CD4-positive, alpha-beta memory T cell (primary cell): ENCODE data around the gene LSG1. TPM values are rescaled to one million over a fixed set of nuclear protein-coding genes. Genes with fewer than 3 reads are reported as not detected.

Source experiments
- CTCF ChIA-PET: fragments of 350-600 bp; sonication (Branson Sonifier 250); formaldehyde crosslinking; loops from one replicate; lab custom pipeline; 2021; ENCODE audit warnings: inconsistent platforms; ENCODE audit not compliant: partially characterized antibody; lab: Charles Lee
- POLR2A ChIA-PET: fragments of 350-600 bp; sonication (Branson Sonifier 250); formaldehyde crosslinking; loops from one replicate; lab custom pipeline; 2021; ENCODE audit not compliant: partially characterized antibody; lab: Charles Lee
- DNase-seq, 5 donors: peaks; one replicate each; pipeline versions ENCODE4 v3.0.0 to v3.0.0-alpha.2; 2020 to 2022; ENCODE audit warnings: mixed read lengths in 1 of 5
- H3K27ac ChIP-seq: one replicate; pipeline ENCODE4 v1.7.0; 2013; ENCODE audit warnings: low read depth, low read length
- H3K27me3 ChIP-seq: 2 replicates; pipeline ENCODE4 v1.7.0; 2013; ENCODE audit warnings: mild to moderate bottlenecking, low read length, moderate library complexity; ENCODE audit not compliant: insufficient read depth
- H3K36me3 ChIP-seq: 2 replicates; pipeline ENCODE4 v1.7.0; 2013; ENCODE audit warnings: mild to moderate bottlenecking, low read length, moderate library complexity; ENCODE audit not compliant: insufficient read depth
- H3K4me1 ChIP-seq: 2 replicates; pipeline ENCODE4 v1.7.0; 2013; ENCODE audit warnings: mild to moderate bottlenecking, low read length, moderate library complexity; ENCODE audit not compliant: insufficient read depth
- H3K4me3 ChIP-seq, 2 donors: one replicate each; pipeline ENCODE4 v1.7.0; 2013; ENCODE audit warnings: low read length in 2 of 2, mild to moderate bottlenecking in 1 of 2
- H3K9me3 ChIP-seq, 2 donors: one replicate each; pipeline ENCODE4 v1.7.0; 2013; ENCODE audit warnings: low read length in 2 of 2, control low read depth in 1 of 2; ENCODE audit not compliant: control insufficient read depth in 1 of 2
- H3K27ac Mint-ChIP-seq, 7 donors: one replicate each; pipeline ENCODE4 v1.8.0; 2020 to 2021; ENCODE audit warnings: mixed read lengths in 7 of 7, mild to moderate bottlenecking in 6 of 7, inconsistent platforms in 3 of 7, moderate library complexity in 3 of 7
- H3K27me3 Mint-ChIP-seq, 2 donors: one replicate each; pipeline ENCODE4 v1.8.0; 2020 to 2021; ENCODE audit warnings: mixed read lengths in 2 of 2
- H3K36me3 Mint-ChIP-seq, 2 donors: one replicate each; pipeline ENCODE4 v1.8.0; 2020 to 2021; ENCODE audit warnings: mixed read lengths in 2 of 2, inconsistent platforms in 1 of 2, mild to moderate bottlenecking in 1 of 2
- H3K4me1 Mint-ChIP-seq, 4 donors: one replicate each; pipeline ENCODE4 v1.8.0; 2020 to 2021; ENCODE audit warnings: mixed read lengths in 4 of 4, mild to moderate bottlenecking in 1 of 4
- H3K4me3 Mint-ChIP-seq, 8 donors: one replicate each; pipeline ENCODE4 v1.8.0; 2020 to 2021; ENCODE audit warnings: mixed read lengths in 8 of 8, mild to moderate bottlenecking in 7 of 8, moderate library complexity in 6 of 8, inconsistent platforms in 3 of 8
- H3K9me3 Mint-ChIP-seq, 8 donors: one replicate each; pipeline ENCODE4 v1.8.0; 2020 to 2021; ENCODE audit warnings: mixed read lengths in 8 of 8, mild to moderate bottlenecking in 5 of 8, inconsistent platforms in 3 of 8, moderate library complexity in 1 of 8
- intact Hi-C: fragments of 100-400 bp; cut with micrococcal nuclease; formaldehyde crosslinking; loops from one replicate; pipeline ENCODE4 v1.15.1; 2023
- polyA plus RNA-seq, 2 donors: library from polyadenylated mRNA; unstranded; fragments of 300-500 nt; fragmentation: Illumina TruSeq; gene quantifications; one replicate each; pipeline ENCODE4 v1.2.3, GENCODE V29; 2021
- total RNA-seq, 2 experiments: library from RNA; stranded (reverse); gene quantifications; one replicate each; pipeline ENCODE4 v1.2.3, GENCODE V29; 2021

LSG1 gene
- total and polyA plus RNA-seq, 4 experiments from 2014 or later, result 9.6 to 49.5 (median 42.3) TPM

GRCh38 chr3:194713299-194714136, 41.5 kb upstream of the LSG1 start:
- POLR2A ChIA-PET, result no interaction called here
- H3K4me3 Mint-ChIP-seq, result no peak overlapping the region

GRCh38 chr3:194711913-194712312, 39.9 kb upstream of the LSG1 start:
- POLR2A ChIA-PET, result no interaction called here
- Histone ChIP-seq H3K27ac (no peak overlapping the region), H3K4me1 (no peaks in the 10 kb centered on the region), H3K4me3 (no peak overlapping the region), H3K36me3 (no peaks in the 10 kb centered on the region), H3K27me3 (no peaks in the 10 kb centered on the region), H3K9me3 (no peaks in the 10 kb centered on the region)
- intact Hi-C loops, result no loop called here
- H3K9me3 Mint-ChIP-seq, result peaks cover 0 to 6% (median 4%) of the 10 kb centered on the region in 8 donors
- H3K27ac Mint-ChIP-seq, result no peak overlapping the region
- peaks cover 0 to 7% (median under 1%) of the 10 kb centered on the region in 4 donors for H3K4me1 Mint-ChIP-seq
- peaks cover 2 to 3% of the 10 kb centered on the region in 2 donors for H3K27me3 Mint-ChIP-seq
- CTCF ChIA-PET, result no interaction called here
- H3K36me3 Mint-ChIP-seq, result no peaks in the 10 kb centered on the region
- no peak for DNase-seq
- no peak overlapping the region for H3K4me3 Mint-ChIP-seq

More at GRCh38 chr3:194713299-194714136, 41.5 kb upstream of the LSG1 start:
- H3K27me3 Mint-ChIP-seq, result peaks cover 3 to 4% of the 10 kb centered on the region in 2 donors
- no peak for DNase-seq
- no peak overlapping the region for H3K27ac ChIP-seq
- no peaks in the 10 kb centered on the region for H3K27me3 ChIP-seq
- H3K36me3 ChIP-seq, result no peaks in the 10 kb centered on the region
- H3K4me1 ChIP-seq, result no peaks in the 10 kb centered on the region
- CTCF ChIA-PET, result no interaction called here
- no peak overlapping the region for H3K27ac Mint-ChIP-seq
- no peaks in the 10 kb centered on the region for H3K36me3 Mint-ChIP-seq
- H3K4me1 Mint-ChIP-seq, result peaks cover 0 to 7% (median under 1%) of the 10 kb centered on the region in 4 donors
- peaks cover 0 to 2% (median 0%) of the 10 kb centered on the region in 8 donors for H3K9me3 Mint-ChIP-seq
- no peaks in the 10 kb centered on the region for H3K9me3 ChIP-seq
- no peak overlapping the region for H3K4me3 ChIP-seq
- intact Hi-C loops, result no loop called here

- Mint-ChIP-seq H3K27me3 (peaks cover 2 to 3% of the 10 kb centered on the region in 2 donors), H3K36me3 (no peaks in the 10 kb centered on the region), H3K4me1 (peaks cover 0 to 7% (median under 1%) of the 10 kb centered on the region in 4 donors), H3K9me3 (peaks cover 0 to 6% (median 4%) of the 10 kb centered on the region in 8 donors), H3K27ac (no peak overlapping the region), H3K4me3 (no peak overlapping the region)
- ChIA-PET CTCF (no interaction called here), POLR2A (no interaction called here)
- Histone ChIP-seq H3K4me1 (no peaks in the 10 kb centered on the region), H3K36me3 (no peaks in the 10 kb centered on the region), H3K27ac (no peak overlapping the region), H3K9me3 (no peaks in the 10 kb centered on the region), H3K4me3 (no peak overlapping the region), H3K27me3 (no peaks in the 10 kb centered on the region)
- DNase-seq, result no peak
- intact Hi-C loops, result no loop called here
Observed at GRCh38 chr3:194711286-194711685, 39.3 kb upstream of the LSG1 start.

GRCh38 chr3:194707147-194707540, 35.2 kb upstream of the LSG1 start:
- no peak for DNase-seq
- Mint-ChIP-seq H3K4me3 (no peak overlapping the region), H3K27me3 (peaks cover 2 to 3% of the 10 kb centered on the region in 2 donors), H3K4me1 (no peaks in the 10 kb centered on the region), H3K9me3 (peaks cover 0 to 6% (median 4%) of the 10 kb centered on the region in 8 donors), H3K27ac (no peak overlapping the region), H3K36me3 (no peaks in the 10 kb centered on the region)
- no peaks in the 10 kb centered on the region for H3K36me3 ChIP-seq
- CTCF ChIA-PET, result interaction anchor here (0.6 to 0.8 kb wide), 2 partner anchors 20 to 1043 kb away, joined by 3 to 4 read pairs; no protein-coding TSS in a partner anchor
- no peak overlapping the region for H3K27ac ChIP-seq
- no peak overlapping the region for H3K4me3 ChIP-seq
- intact Hi-C loops, result no loop called here
- no peaks in the 10 kb centered on the region for H3K4me1 ChIP-seq
- no peaks in the 10 kb centered on the region for H3K27me3 ChIP-seq
- POLR2A ChIA-PET, result interaction anchor here (0.8 kb wide), 1 partner anchor 19 kb away, joined by 3 read pairs; no protein-coding TSS in a partner anchor
- H3K9me3 ChIP-seq, result no peaks in the 10 kb centered on the region

DNA sequence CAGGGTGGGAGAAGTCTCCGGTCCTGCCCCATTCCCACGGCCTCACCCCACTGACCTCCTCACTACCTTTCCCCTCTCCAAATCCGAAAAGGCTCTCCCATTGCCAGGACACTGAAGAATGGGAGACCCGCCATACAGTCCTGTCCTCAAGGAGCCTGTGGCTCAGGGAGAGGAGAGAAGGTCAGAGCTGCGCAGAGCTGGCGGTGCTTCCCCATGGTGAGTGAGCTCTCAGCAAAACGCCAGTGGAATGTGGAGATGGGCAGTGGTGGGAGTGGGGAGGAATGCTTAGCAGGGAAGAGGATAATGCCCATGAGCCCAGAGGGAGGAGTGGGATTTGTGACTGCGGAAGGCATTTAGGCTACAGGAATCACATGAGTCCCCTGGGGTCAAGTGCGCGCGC, 33.8 kb upstream of the LSG1 start:
- H3K4me3 ChIP-seq, result no peak overlapping the region
- Mint-ChIP-seq H3K4me3 (no peak overlapping the region), H3K9me3 (peaks cover 0 to 6% (median 4%) of the 10 kb centered on the region in 8 donors), H3K36me3 (no peaks in the 10 kb centered on the region), H3K27me3 (peaks cover 0 to 2% of the 10 kb centered on the region in 2 donors), H3K4me1 (no peaks in the 10 kb centered on the region), H3K27ac (no peak overlapping the region)
- intact Hi-C loops, result no loop called here
- H3K27me3 ChIP-seq, result no peaks in the 10 kb centered on the region
- DNase-seq, result no peak
- H3K36me3 ChIP-seq, result no peaks in the 10 kb centered on the region
- no peaks in the 10 kb centered on the region for H3K4me1 ChIP-seq
- ChIA-PET POLR2A (no interaction called here), CTCF (no interaction called here)
- no peak overlapping the region for H3K27ac ChIP-seq
- H3K9me3 ChIP-seq, result no peaks in the 10 kb centered on the region

DNA sequence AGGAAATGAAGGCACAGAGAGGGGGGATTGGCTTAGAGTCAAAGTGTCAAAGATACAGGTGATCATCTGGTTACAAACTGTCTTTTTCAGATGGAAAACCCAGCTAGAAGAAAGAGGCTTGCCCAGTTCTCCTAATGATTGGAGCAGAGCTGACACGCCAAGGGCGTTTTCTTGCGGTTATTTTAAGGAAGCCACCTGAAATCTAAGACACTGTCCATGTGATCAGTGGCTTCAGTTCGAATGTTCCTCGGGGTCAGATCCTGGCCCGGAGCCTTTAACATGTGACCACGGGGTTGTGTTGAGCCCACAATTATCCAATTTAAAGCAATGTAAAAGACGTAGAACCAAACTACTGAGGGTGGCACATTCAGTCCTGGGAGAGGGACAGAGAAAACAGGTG, 33.2 kb upstream of the LSG1 start:
- Mint-ChIP-seq H3K4me3 (no peak overlapping the region), H3K36me3 (no peaks in the 10 kb centered on the region), H3K9me3 (peaks cover 0 to 6% (median 4%) of the 10 kb centered on the region in 8 donors), H3K4me1 (no peaks in the 10 kb centered on the region), H3K27me3 (peaks cover 0 to 2% of the 10 kb centered on the region in 2 donors), H3K27ac (no peak overlapping the region)
- intact Hi-C loops, result no loop called here
- DNase-seq, result no peak
- H3K27ac ChIP-seq, result no peak overlapping the region
- POLR2A ChIA-PET, result no interaction called here
- no peaks in the 10 kb centered on the region for H3K36me3 ChIP-seq
- no peak overlapping the region for H3K4me3 ChIP-seq
- H3K27me3 ChIP-seq, result no peaks in the 10 kb centered on the region
- CTCF ChIA-PET, result no interaction called here
- H3K9me3 ChIP-seq, result no peaks in the 10 kb centered on the region
- no peaks in the 10 kb centered on the region for H3K4me1 ChIP-seq

DNA sequence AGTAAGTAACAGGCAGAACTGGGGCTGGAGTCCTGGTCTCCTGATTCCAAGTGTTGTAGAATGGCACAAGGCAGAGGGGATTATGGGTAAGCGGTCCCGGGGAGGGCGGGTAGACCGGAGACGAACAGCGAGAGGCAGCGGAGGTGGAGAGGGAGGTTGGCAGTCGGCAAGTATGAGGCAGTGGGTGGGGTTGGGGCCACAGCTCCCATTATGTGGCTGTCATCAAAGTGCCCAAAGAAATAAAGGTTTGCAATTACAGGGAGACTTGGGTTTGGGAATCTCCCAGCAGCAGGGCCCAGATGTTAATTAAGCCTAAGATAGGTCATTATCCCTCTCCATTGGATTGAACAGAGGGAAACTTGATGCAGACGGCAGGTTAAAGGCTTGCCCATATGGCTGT, 30.6 kb upstream of the LSG1 start:
- no peak overlapping the region for H3K4me3 ChIP-seq
- H3K27ac ChIP-seq, result no peak overlapping the region
- Mint-ChIP-seq H3K27ac (no peak overlapping the region), H3K4me1 (no peaks in the 10 kb centered on the region), H3K4me3 (no peak overlapping the region), H3K9me3 (peaks cover 2 to 15% (median 5%) of the 10 kb centered on the region in 8 donors), H3K27me3 (peaks cover 2 to 3% of the 10 kb centered on the region in 2 donors), H3K36me3 (no peaks in the 10 kb centered on the region)
- no peaks in the 10 kb centered on the region for H3K4me1 ChIP-seq
- intact Hi-C loops, result no loop called here
- DNase-seq, result no peak
- POLR2A ChIA-PET, result interaction anchor here (0.5 kb wide), 1 partner anchor 135 kb away, joined by 3 read pairs; no protein-coding TSS in a partner anchor
- H3K9me3 ChIP-seq, result no peaks in the 10 kb centered on the region
- no peaks in the 10 kb centered on the region for H3K36me3 ChIP-seq
- CTCF ChIA-PET, result no interaction called here
- no peaks in the 10 kb centered on the region for H3K27me3 ChIP-seq
